GM12878 (cell line): ENCODE data around the gene SBK2. TPM values are rescaled to one million over a fixed set of nuclear protein-coding genes. Genes with fewer than 3 reads are reported as not detected.
"Not testable (repeated sequence)": the region's sequence is repeated elsewhere in the genome, so short reads cannot be mapped to it uniquely, and the experiment has no call there.

ENCODE experiments used
- ATAC-seq: fragments of 200-7000 bp; cut with Tn5 transposase; 3 replicates; pipeline ENCODE4 v1.9.1; 2020; ENCODE audit warnings: mild to moderate bottlenecking, moderate library complexity
- BruUV-seq: library from RNA; stranded (reverse); fragments of 400-500 nt; replicated peaks from 2 replicates; lab custom pipeline; 2021; lab: Mats Ljungman, UMichigan
- CTCF ChIA-PET: fragments of 300-600 bp; sonication (Branson Sonifier 250); formaldehyde crosslinking; extraction: SDS; loops from one replicate; lab custom pipeline; 2021; ENCODE audit warnings: inconsistent platforms; lab: Yijun Ruan, JAX
- POLR2A ChIA-PET: fragments of 350-600 bp; formaldehyde crosslinking; extraction: SDS; loops from one replicate; lab custom pipeline; 2021; ENCODE audit warnings: inconsistent platforms; lab: Charles Lee
- RAD21 ChIA-PET: fragments of 300-600 bp; sonication (Branson Sonifier 250); formaldehyde crosslinking; loops from one replicate; lab custom pipeline; 2023; ENCODE audit warnings: antibody characterized with exemption; ENCODE audit not compliant: unreplicated experiment; lab: Charles Lee
- SMC1A ChIA-PET: fragments of 300-600 bp; sonication (Branson Sonifier 250); formaldehyde crosslinking; loops from one replicate; lab custom pipeline; 2023; ENCODE audit not compliant: unreplicated experiment, uncharacterized antibody; lab: Charles Lee
- DNase-seq: peaks from one replicate; pipeline ENCODE4 v3.0.0-alpha.2; 2011; ENCODE audit warnings: low read depth, low spot score
- FAIRE-seq: peaks from 3 replicates; lab custom pipeline; 2011; peaks lifted over from hg19 to GRCh38; lab: Jason Lieb, UNC
- H2AFZ ChIP-seq: 2 replicates; pipeline ENCODE4 v1.6.0; 2011; ENCODE audit warnings: low read depth, low read length, control low read depth; ENCODE audit not compliant: control insufficient read depth
- H3K27ac ChIP-seq: 2 replicates; pipeline ENCODE4 v1.5.1; 2011; ENCODE audit warnings: control low read depth; ENCODE audit not compliant: control insufficient read depth, insufficient read depth
- H3K27me3 ChIP-seq, 2 experiments: replicated peaks in 1 of 2; 2 replicates each; pipeline versions ENCODE4 v1.6.0 to v1.6.1; 2011; ENCODE audit warnings: low read length in 1 of 2; ENCODE audit not compliant: control insufficient read depth in 2 of 2, insufficient read depth in 2 of 2
- H3K36me3 ChIP-seq, 2 experiments: 2 replicates each; pipeline ENCODE4 v1.5.1; 2011; ENCODE audit warnings: low read length in 1 of 2; ENCODE audit not compliant: control insufficient read depth in 2 of 2, insufficient read depth in 2 of 2
- H3K4me1 ChIP-seq: 2 replicates; pipeline ENCODE4 v1.6.1; 2011; ENCODE audit warnings: mild to moderate bottlenecking, low read length, moderate library complexity, mixed read lengths; ENCODE audit not compliant: control insufficient read depth, insufficient read depth
- H3K4me2 ChIP-seq: 2 replicates; pipeline ENCODE4 v1.6.0; 2011; ENCODE audit warnings: control low read depth; ENCODE audit not compliant: control insufficient read depth, insufficient read depth
- H3K4me3 ChIP-seq: fragments of 200-600 bp; sonication (generic); 2 replicates; pipeline ENCODE4 v1.5.1; 2016
- H3K79me2 ChIP-seq: 2 replicates; pipeline ENCODE4 v1.6.0; 2011; ENCODE audit warnings: low read length; ENCODE audit not compliant: control insufficient read depth, insufficient read depth
- H3K9ac ChIP-seq: 2 replicates; pipeline ENCODE4 v1.8.0; 2011; ENCODE audit warnings: low read length, control low read depth, mixed read lengths; ENCODE audit not compliant: control insufficient read depth, insufficient read depth
- H3K9me3 ChIP-seq: replicated peaks from 3 replicates; pipeline ENCODE4 v1.5.1; 2011; ENCODE audit warnings: mild to moderate bottlenecking, low read length; ENCODE audit not compliant: control insufficient read depth, insufficient read depth
- H4K20me1 ChIP-seq: 2 replicates; pipeline ENCODE4 v1.6.0; 2011; ENCODE audit not compliant: control insufficient read depth, insufficient read depth
- WGBS: methylation state at CpG from one replicate; pipeline ENCODE4 v1.1.6; 2016; ENCODE audit warnings: low lambda C conversion rate; ENCODE audit not compliant: insufficient replicate concordance, insufficient coverage; ENCODE audit errors: missing lambda C conversion rate; 5-methylcytosine and 5-hydroxymethylcytosine counted together
- in situ Hi-C: fragments of 300-500 bp; cut with MboI; formaldehyde crosslinking; loops from 9 replicates; pipeline ENCODE4 v1.14.3; 2018; ENCODE audit warnings: mixed read lengths
- intact Hi-C: fragments of 100-400 bp; cut with micrococcal nuclease; formaldehyde crosslinking; loops from one replicate; pipeline ENCODE4 v1.14.2; 2022; ENCODE audit not compliant: unreplicated experiment
- polyA plus RNA-seq, 11 experiments: library from polyadenylated mRNA; depleted of rRNA in 4 of 11; unstranded in 6 of 11; stranded (reverse) in 5 of 11; fragments of >200 nt; fragmentation: Nextera tagmentation in 4 of 11; fragmentation: Illumina TruSeq in 1 of 11; extraction: Ambion mirVana in 4 of 11; extraction: Trizol in 1 of 11; gene quantifications; 1 replicate in 1 of 11; 2 replicates in 10 of 11; pipeline versions ENCODE4 v1.2.1 to v1.2.3, GENCODE V29; 2011 to 2016; ENCODE audit warnings: inconsistent platforms in 2 of 11, missing spikeins in 2 of 11, low read depth in 1 of 11
- total RNA-seq, 4 experiments: library from RNA; depleted of rRNA in 3 of 4; stranded (reverse); fragments of >200 nt in 3 of 4; fragmentation: Illumina TruSeq in 1 of 4; extraction: Trizol in 1 of 4; gene quantifications; 2 replicates each; pipeline versions ENCODE4 v1.2.1 to v1.2.3, GENCODE V29; 2013 to 2021

SBK2 gene
- total and polyA plus RNA-seq, 10 of the 15 experiments (the other 5 are each of a cell fraction or from before 2014, with no cell fraction given): not detected

DNA sequence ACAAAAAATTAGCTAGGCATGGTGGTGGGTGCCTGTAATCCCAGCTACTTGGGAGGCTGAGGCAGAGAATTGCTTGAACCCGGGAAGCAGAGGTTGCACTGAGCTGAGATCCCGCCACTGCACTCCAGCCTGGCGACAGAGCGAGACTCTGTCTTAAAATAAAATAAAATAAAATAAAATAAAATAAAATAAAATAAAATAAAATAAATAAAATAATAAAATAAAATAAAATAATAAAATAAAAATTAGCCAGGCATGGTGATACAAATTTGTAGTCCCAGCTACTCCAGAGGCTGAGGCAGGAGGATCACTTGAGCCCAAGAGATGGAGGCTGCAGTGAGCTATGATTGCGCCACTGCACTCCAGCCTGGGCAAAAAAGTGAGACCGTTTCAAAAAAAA is 37.0 kb upstream of the SBK2 start:
- RAD21 ChIA-PET, intact Hi-C loops, H3K27ac ChIP-seq, H2AFZ ChIP-seq, in situ Hi-C loops, BruUV-seq, H3K4me1 ChIP-seq, DNase-seq, H3K27me3 ChIP-seq, H3K4me3 ChIP-seq, H3K9ac ChIP-seq, H4K20me1 ChIP-seq, H3K9me3 ChIP-seq, H3K36me3 ChIP-seq, FAIRE-seq, SMC1A ChIA-PET, H3K79me2 ChIP-seq, H3K4me2 ChIP-seq, ATAC-seq: not testable (repeated sequence)
- ChIA-PET CTCF (interaction anchor here (0.6 to 1.1 kb wide), 2 partner anchors 24 to 33 kb away, joined by 3 read pairs; no protein-coding TSS in a partner anchor), POLR2A (interaction anchor here (1.2 kb wide), 1 partner anchor 74 kb away, joined by 4 read pairs; no protein-coding TSS in a partner anchor)
- WGBS: 70% methylated on average over 6 of the region's 6 CpGs

DNA sequence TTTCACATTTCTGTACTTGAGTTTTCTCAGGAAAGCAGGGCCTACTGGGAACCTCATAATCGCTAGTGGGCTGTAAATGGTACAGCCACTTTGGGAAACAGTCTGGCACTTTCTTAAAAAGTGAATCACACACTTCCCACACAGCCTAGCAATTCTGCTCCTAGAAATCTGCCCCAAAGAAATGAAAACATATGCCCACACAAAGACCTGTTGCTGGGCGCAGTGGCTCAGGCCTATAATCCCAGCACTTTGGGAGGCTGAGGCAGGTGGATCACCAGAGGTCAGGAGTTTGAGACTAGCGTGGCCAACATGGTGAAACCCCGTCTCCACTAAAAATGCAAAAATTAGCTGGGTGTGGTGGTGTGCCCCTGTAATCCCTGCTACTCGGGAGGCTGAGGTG is 32.5 kb upstream of the SBK2 start:
- H3K4me3 ChIP-seq, H3K4me1 ChIP-seq, H3K4me2 ChIP-seq, H3K27ac ChIP-seq, DNase-seq, H3K36me3 ChIP-seq, H2AFZ ChIP-seq, intact Hi-C loops, H3K27me3 ChIP-seq, H3K9me3 ChIP-seq, BruUV-seq, RAD21 ChIA-PET, POLR2A ChIA-PET, in situ Hi-C loops, H3K79me2 ChIP-seq, H3K9ac ChIP-seq, ATAC-seq, FAIRE-seq, SMC1A ChIA-PET, H4K20me1 ChIP-seq: not testable (repeated sequence)
- CTCF ChIA-PET: interaction anchor here (0.6 kb wide), 1 partner anchor 895 kb away, joined by 3 read pairs; no protein-coding TSS in a partner anchor
- WGBS: 35% methylated on average over 5 of the region's 5 CpGs
